ENCODE results near the gene MMP24. TPM values are rescaled to one million over a fixed set of nuclear protein-coding genes. Genes with fewer than 3 reads are reported as not detected.

Gene MMP24
- total and polyA plus RNA-seq, 2 of the 13 experiments (the other 11 are each of a cell fraction or from before 2014, with no cell fraction given), result 0.29 to 0.35 TPM

DNA sequence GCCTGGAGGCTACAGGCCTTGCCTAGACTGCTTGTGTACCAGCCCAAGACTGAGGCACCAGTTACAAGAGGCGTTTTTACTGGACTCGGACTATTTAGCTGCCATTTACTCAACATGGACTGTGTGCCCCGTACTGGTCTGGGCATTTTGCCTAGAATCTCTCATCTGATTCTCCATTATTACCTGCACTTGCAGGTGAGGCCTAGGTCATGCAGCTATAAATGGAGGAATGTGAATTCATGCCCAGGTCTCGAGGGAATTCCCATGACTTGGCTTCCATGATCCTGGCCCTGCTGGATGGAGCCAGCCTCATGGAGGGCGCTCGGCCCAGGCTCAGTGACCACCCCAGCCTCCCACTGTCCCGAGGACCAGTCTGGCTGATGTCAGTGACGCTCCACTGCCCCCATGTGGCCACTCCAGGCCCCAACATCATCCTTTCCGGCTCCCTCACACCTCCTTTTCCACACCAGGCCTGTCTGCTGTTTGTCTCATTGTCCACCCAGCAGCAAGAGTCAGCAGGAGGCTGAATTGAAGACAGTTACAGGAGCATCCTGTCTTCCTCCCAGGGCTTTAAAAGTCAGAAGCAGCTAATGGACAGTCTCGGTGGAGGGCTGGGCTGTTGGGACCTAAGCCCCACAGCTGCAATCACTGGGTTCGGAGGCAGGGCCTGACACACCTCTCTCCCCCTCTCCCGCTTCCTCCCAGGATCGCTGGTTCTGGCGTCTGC lies 42.7 kb downstream of the MMP24 start (continued):
- TF ChIP-seq, protein P1, sequence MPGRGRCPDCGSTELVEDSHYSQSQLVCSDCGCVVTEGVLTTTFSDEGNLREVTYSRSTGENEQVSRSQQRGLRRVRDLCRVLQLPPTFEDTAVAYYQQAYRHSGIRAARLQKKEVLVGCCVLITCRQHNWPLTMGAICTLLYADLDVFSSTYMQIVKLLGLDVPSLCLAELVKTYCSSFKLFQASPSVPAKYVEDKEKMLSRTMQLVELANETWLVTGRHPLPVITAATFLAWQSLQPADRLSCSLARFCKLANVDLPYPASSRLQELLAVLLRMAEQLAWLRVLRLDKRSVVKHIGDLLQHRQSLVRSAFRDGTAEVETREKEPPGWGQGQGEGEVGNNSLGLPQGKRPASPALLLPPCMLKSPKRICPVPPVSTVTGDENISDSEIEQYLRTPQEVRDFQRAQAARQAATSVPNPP (CRISPR knock-in tag; IDR thresholded peaks at IDR 0.05), result no peak
- TF ChIP-seq, protein P2, sequence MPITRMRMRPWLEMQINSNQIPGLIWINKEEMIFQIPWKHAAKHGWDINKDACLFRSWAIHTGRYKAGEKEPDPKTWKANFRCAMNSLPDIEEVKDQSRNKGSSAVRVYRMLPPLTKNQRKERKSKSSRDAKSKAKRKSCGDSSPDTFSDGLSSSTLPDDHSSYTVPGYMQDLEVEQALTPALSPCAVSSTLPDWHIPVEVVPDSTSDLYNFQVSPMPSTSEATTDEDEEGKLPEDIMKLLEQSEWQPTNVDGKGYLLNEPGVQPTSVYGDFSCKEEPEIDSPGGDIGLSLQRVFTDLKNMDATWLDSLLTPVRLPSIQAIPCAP (CRISPR knock-in tag; IDR thresholded peaks at IDR 0.05; ENCODE audit: low read depth), result no peak
- TF ChIP-seq, protein P3, sequence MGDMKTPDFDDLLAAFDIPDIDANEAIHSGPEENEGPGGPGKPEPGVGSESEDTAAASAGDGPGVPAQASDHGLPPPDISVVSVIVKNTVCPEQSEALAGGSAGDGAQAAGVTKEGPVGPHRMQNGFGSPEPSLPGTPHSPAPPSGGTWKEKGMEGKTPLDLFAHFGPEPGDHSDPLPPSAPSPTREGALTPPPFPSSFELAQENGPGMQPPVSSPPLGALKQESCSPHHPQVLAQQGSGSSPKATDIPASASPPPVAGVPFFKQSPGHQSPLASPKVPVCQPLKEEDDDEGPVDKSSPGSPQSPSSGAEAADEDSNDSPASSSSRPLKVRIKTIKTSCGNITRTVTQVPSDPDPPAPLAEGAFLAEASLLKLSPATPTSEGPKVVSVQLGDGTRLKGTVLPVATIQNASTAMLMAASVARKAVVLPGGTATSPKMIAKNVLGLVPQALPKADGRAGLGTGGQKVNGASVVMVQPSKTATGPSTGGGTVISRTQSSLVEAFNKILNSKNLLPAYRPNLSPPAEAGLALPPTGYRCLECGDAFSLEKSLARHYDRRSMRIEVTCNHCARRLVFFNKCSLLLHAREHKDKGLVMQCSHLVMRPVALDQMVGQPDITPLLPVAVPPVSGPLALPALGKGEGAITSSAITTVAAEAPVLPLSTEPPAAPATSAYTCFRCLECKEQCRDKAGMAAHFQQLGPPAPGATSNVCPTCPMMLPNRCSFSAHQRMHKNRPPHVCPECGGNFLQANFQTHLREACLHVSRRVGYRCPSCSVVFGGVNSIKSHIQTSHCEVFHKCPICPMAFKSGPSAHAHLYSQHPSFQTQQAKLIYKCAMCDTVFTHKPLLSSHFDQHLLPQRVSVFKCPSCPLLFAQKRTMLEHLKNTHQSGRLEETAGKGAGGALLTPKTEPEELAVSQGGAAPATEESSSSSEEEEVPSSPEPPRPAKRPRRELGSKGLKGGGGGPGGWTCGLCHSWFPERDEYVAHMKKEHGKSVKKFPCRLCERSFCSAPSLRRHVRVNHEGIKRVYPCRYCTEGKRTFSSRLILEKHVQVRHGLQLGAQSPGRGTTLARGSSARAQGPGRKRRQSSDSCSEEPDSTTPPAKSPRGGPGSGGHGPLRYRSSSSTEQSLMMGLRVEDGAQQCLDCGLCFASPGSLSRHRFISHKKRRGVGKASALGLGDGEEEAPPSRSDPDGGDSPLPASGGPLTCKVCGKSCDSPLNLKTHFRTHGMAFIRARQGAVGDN (CRISPR knock-in tag; IDR thresholded peaks at IDR 0.05), result peak; percentile 88
- TF ChIP-seq, protein P4, sequence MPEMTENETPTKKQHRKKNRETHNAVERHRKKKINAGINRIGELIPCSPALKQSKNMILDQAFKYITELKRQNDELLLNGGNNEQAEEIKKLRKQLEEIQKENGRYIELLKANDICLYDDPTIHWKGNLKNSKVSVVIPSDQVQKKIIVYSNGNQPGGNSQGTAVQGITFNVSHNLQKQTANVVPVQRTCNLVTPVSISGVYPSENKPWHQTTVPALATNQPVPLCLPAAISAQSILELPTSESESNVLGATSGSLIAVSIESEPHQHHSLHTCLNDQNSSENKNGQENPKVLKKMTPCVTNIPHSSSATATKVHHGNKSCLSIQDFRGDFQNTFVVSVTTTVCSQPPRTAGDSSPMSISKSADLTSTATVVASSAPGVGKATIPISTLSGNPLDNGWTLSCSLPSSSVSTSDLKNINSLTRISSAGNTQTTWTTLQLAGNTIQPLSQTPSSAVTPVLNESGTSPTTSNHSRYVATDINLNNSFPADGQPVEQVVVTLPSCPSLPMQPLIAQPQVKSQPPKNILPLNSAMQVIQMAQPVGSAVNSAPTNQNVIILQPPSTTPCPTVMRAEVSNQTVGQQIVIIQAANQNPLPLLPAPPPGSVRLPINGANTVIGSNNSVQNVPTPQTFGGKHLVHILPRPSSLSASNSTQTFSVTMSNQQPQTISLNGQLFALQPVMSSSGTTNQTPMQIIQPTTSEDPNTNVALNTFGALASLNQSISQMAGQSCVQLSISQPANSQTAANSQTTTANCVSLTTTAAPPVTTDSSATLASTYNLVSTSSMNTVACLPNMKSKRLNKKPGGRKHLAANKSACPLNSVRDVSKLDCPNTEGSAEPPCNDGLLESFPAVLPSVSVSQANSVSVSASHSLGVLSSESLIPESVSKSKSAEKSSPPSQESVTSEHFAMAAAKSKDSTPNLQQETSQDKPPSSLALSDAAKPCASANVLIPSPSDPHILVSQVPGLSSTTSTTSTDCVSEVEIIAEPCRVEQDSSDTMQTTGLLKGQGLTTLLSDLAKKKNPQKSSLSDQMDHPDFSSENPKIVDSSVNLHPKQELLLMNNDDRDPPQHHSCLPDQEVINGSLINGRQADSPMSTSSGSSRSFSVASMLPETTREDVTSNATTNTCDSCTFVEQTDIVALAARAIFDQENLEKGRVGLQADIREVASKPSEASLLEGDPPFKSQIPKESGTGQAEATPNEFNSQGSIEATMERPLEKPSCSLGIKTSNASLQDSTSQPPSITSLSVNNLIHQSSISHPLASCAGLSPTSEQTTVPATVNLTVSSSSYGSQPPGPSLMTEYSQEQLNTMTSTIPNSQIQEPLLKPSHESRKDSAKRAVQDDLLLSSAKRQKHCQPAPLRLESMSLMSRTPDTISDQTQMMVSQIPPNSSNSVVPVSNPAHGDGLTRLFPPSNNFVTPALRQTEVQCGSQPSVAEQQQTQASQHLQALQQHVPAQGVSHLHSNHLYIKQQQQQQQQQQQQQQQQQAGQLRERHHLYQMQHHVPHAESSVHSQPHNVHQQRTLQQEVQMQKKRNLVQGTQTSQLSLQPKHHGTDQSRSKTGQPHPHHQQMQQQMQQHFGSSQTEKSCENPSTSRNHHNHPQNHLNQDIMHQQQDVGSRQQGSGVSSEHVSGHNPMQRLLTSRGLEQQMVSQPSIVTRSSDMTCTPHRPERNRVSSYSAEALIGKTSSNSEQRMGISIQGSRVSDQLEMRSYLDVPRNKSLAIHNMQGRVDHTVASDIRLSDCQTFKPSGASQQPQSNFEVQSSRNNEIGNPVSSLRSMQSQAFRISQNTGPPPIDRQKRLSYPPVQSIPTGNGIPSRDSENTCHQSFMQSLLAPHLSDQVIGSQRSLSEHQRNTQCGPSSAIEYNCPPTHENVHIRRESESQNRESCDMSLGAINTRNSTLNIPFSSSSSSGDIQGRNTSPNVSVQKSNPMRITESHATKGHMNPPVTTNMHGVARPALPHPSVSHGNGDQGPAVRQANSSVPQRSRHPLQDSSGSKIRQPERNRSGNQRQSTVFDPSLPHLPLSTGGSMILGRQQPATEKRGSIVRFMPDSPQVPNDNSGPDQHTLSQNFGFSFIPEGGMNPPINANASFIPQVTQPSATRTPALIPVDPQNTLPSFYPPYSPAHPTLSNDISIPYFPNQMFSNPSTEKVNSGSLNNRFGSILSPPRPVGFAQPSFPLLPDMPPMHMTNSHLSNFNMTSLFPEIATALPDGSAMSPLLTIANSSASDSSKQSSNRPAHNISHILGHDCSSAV (CRISPR knock-in tag; IDR thresholded peaks at IDR 0.05; ENCODE audit: borderline replicate concordance), result 0 out of 2 replicates have a peak, but pooled peaks have one; percentile 60
- 0 out of 2 replicates have a peak, but pooled peaks have one; percentile 23 for TF ChIP-seq ZNF776 (CRISPR knock-in tag; IDR thresholded peaks at IDR 0.05)
- TF ChIP-seq ZNF549 (CRISPR knock-in tag; IDR thresholded peaks at IDR 0.05), result no peak
- TF ChIP-seq, protein P5, sequence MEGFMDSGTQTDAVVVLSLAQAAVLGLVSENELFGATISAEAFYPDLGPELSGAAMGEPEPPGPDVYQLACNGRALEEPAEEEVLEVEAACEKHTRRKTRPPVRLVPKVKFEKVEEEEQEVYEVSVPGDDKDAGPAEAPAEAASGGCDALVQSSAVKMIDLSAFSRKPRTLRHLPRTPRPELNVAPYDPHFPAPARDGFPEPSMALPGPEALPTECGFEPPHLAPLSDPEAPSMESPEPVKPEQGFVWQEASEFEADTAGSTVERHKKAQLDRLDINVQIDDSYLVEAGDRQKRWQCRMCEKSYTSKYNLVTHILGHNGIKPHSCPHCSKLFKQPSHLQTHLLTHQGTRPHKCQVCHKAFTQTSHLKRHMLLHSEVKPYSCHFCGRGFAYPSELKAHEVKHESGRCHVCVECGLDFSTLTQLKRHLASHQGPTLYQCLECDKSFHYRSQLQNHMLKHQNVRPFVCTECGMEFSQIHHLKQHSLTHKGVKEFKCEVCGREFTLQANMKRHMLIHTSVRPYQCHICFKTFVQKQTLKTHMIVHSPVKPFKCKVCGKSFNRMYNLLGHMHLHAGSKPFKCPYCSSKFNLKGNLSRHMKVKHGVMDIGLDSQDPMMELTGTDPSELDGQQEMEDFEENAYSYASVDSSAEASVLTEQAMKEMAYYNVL (CRISPR knock-in tag; IDR thresholded peaks at IDR 0.05; ENCODE audit: borderline replicate concordance), result peak; percentile 54; the same call in 1 of the 2 replicates
- TF ChIP-seq TBP (CRISPR knock-in tag; IDR thresholded peaks at IDR 0.05), result no peak
- no peak for TF ChIP-seq IRX3 (CRISPR knock-in tag; IDR thresholded peaks at IDR 0.05; ENCODE audit: borderline replicate concordance, low read depth)

Data from HepG2 (cell line).